IPS DF 4.7 (cell line): ENCODE measurements around the gene SLC16A6.
"Not testable (repeated sequence)": the region's sequence is repeated elsewhere in the genome, so short reads cannot be mapped to it uniquely, and the experiment has no call there.

Source experiments
- DNase-seq: peaks from one replicate; pipeline ENCODE4 v3.0.0-alpha.2; 2013; ENCODE audit warnings: low spot score; ENCODE audit errors: extremely low read depth

Gene SLC16A6

DNA sequence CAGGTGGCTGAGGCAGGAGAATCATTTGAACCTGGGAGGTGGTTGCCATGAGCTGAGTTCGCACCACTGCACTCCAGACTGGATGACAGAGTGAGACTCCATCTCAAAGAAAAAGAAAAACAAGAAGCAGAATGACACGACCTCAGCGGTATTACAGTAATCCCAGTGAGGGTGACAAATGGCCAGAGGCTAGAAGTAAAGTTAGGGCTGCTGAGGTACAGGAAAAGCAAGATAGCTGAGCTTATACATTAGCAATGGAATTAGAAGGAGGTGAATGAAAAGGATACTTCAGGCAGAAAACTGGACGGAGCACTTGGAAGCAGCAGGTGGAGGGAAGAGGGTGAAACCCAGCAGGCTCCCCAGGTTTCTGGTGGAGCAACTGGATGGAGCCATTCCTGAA, 69.1 kb downstream of the SLC16A6 start:
- DNase-seq = no peak

DNA sequence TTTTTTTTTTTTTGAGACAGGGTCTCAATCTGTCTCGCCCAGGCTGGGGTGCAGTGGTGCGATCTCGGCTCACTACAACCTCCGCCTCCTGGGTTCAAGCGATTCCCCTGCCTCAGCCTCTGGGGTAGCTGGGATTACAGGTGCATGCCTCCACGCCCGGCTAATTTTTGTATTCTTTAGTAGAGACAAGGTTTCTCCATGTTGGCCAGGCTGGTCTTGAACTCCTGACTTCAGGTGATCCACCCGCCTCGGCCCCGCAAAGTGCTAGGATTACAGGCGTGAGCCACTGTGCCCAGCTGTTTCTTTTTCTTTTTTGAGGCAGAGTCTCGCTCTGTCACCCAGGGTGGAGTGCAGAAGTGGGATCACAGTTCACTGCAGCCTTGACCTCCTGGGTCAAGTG, 70.1 kb downstream of the SLC16A6 start:
- not testable (repeated sequence) for DNase-seq

- not testable (repeated sequence) for DNase-seq
Measured at GRCh38 chr17:68220186-68220585, 70.7 kb downstream of the SLC16A6 start.

DNA sequence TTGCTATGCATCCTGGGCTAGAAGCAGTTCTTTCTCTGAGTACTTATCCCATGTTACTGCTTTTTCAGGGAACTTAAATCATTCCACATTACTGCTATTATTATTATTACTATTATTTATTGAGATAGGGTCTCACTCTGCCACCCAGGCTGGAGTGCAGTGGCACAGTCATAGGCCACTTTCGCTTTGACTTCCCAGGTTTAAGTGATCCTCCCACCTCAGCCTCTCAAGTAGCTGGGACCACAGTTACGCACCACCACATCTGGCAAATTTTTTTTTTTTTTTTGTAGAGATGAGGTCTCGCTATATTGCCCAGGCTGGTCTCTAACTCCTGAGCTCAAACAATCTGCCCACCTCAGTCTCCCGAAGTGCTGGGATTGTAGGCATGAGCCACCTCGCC, 71.5 kb downstream of the SLC16A6 start:
- not testable (repeated sequence) for DNase-seq
